GM11168 (cell line): ENCODE results near the gene NKAPL.
"Not testable (repeated sequence)": the region's sequence is repeated elsewhere in the genome, so short reads cannot be mapped to it uniquely, and the experiment has no call there.

ENCODE experiments used
- in situ Hi-C: fragments of 300-500 bp; cut with MboI; formaldehyde crosslinking; loops from one replicate; pipeline ENCODE4 v1.12.0; 2022; ENCODE audit warnings: low sequenced_read_pairs; ENCODE audit not compliant: unreplicated experiment

NKAPL gene

GRCh38 chr6:28282926-28283325 lies 23.8 kb downstream of the NKAPL start:
- in situ Hi-C loops, result no loop called here

GRCh38 chr6:28291573-28291972 lies 32.5 kb downstream of the NKAPL start:
- in situ Hi-C loops, result no loop called here

GRCh38 chr6:28295326-28295725 lies 36.2 kb downstream of the NKAPL start:
- in situ Hi-C loops, result no loop called here

GRCh38 chr6:28296520-28297060 lies 37.5 kb downstream of the NKAPL start:
- in situ Hi-C loops, result no loop called here

GRCh38 chr6:28303570-28303969 lies 44.5 kb downstream of the NKAPL start:
- in situ Hi-C loops, result no loop called here

- in situ Hi-C loops, result not testable (repeated sequence)
Measured at GRCh38 chr6:28306363-28306762, 47.3 kb downstream of the NKAPL start.
